Left ventricle myocardium inferior (tissue), 1 donor: ENCODE results near the gene SEMG2. TPM values are rescaled to one million over a fixed set of nuclear protein-coding genes. Genes with fewer than 3 reads are reported as not detected.

Experiments used
- DNase-seq: peaks from one replicate; pipeline ENCODE4 v3.0.0-alpha.2; 2020
- H3K27ac ChIP-seq: fragments of 200-600 bp; replicated peaks from 2 replicates; pipeline ENCODE4 v1.8.0; 2021
- H3K27me3 ChIP-seq: fragments of 200-600 bp; 2 replicates; pipeline ENCODE4 v1.8.0; 2021; ENCODE audit warnings: low read depth
- H3K36me3 ChIP-seq: fragments of 200-600 bp; 2 replicates; pipeline ENCODE4 v1.8.0; 2021
- H3K4me1 ChIP-seq: fragments of 200-600 bp; 2 replicates; pipeline ENCODE4 v1.8.0; 2021
- H3K4me3 ChIP-seq: fragments of 200-600 bp; 2 replicates; pipeline ENCODE4 v1.8.0; 2021; ENCODE audit warnings: mild to moderate bottlenecking, moderate library complexity
- H3K9me3 ChIP-seq: fragments of 200-600 bp; replicated peaks from 2 replicates; pipeline ENCODE4 v1.8.0; 2021
- intact Hi-C: fragments of 100-400 bp; cut with micrococcal nuclease; formaldehyde crosslinking; loops from one replicate; pipeline ENCODE4 v1.11.0; 2022
- total RNA-seq: library from RNA; stranded (reverse); fragmentation: NEBNext Ultra II Directional; extraction: Animal tissue kit (Norgen Biotek cat#: 25700); gene quantifications from one replicate; pipeline ENCODE4 v1.2.1, GENCODE V29; 2021
- TF ChIP-seq, protein P1 (sequence below): fragments of 200-600 bp; IDR thresholded peaks from 2 replicates; pipeline ENCODE4 v1.8.0; 2021; ENCODE audit warnings: antibody characterized with exemption, mild to moderate bottlenecking, borderline replicate concordance
- donor health status: DM: no; HTN: yes; CAD: no; lungs with severe emphysema.

Gene SEMG2
- total RNA-seq, 1 donor from 2014 or later = not detected

- H3K4me1 ChIP-seq = no peaks in the 10 kb centered on the region
- TF ChIP-seq, protein P1, sequence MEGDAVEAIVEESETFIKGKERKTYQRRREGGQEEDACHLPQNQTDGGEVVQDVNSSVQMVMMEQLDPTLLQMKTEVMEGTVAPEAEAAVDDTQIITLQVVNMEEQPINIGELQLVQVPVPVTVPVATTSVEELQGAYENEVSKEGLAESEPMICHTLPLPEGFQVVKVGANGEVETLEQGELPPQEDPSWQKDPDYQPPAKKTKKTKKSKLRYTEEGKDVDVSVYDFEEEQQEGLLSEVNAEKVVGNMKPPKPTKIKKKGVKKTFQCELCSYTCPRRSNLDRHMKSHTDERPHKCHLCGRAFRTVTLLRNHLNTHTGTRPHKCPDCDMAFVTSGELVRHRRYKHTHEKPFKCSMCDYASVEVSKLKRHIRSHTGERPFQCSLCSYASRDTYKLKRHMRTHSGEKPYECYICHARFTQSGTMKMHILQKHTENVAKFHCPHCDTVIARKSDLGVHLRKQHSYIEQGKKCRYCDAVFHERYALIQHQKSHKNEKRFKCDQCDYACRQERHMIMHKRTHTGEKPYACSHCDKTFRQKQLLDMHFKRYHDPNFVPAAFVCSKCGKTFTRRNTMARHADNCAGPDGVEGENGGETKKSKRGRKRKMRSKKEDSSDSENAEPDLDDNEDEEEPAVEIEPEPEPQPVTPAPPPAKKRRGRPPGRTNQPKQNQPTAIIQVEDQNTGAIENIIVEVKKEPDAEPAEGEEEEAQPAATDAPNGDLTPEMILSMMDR = no peak
Observed at GRCh38 chr20:45263556-45264266, 42.5 kb downstream of the SEMG2 start.

DNA sequence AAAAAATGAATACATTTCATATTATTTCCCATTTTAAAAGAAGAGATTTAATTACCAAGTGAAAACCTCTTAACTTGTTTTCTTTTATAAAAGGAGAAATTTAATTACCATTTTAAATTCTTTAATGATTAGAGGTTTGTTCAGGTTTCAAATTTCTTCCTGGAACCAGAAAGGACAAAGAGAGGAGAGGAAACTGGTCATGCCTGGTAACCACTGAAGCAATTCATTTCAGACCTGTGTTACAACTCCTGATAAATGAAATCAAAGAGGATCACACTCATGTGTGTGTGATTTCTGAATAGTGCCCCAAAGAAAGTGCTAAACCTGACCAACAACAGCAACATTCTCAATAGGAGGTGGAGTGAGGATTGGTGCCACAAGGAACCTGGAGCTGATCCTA lies 45.8 kb downstream of the SEMG2 start:
- Histone ChIP-seq H3K4me3 (no peak overlapping the region), H3K9me3 (no peaks in the 10 kb centered on the region), H3K27ac (no peak overlapping the region), H3K36me3 (no peaks in the 10 kb centered on the region), H3K4me1 (no peaks in the 10 kb centered on the region), H3K27me3 (peaks cover 49% of the 10 kb centered on the region)
- no peak for DNase-seq
- intact Hi-C loops = no loop called here
- TF ChIP-seq, protein P1 = no peak

More at GRCh38 chr20:45263556-45264266, 42.5 kb downstream of the SEMG2 start:
- Histone ChIP-seq H3K27me3 (peaks cover 59% of the 10 kb centered on the region), H3K27ac (no peak overlapping the region), H3K4me3 (no peak overlapping the region), H3K9me3 (no peaks in the 10 kb centered on the region), H3K36me3 (no peaks in the 10 kb centered on the region)
- intact Hi-C loops = no loop called here
- no peak for DNase-seq

GRCh38 chr20:45268531-45268930 lies 47.4 kb downstream of the SEMG2 start:
- Histone ChIP-seq H3K9me3 (no peaks in the 10 kb centered on the region), H3K27me3 (peaks cover 48% of the 10 kb centered on the region), H3K27ac (no peak overlapping the region), H3K4me1 (no peaks in the 10 kb centered on the region), H3K36me3 (no peaks in the 10 kb centered on the region), H3K4me3 (no peak overlapping the region)
- TF ChIP-seq, protein P1 = no peak
- DNase-seq = no peak
- intact Hi-C loops = no loop called here

DNA sequence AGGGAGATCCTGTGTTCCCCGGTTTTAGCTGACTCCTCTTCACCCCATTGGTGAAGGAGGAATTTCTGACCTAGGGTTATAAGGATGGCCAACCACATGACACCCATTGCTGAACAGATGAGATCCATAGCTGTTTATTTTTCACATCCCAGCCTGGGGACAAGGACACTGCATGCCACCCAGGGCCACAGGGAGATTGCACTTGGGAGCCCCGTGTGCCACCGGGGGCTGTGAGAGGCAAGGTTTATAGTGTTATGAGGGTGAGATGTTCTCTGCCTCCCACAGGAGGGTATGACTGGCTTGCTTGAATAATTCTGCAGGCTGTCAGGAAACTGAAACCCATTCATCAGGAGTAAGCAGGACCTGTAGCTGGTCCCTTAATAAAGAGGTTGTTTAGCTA lies 47.9 kb downstream of the SEMG2 start:
- TF ChIP-seq, protein P1 = no peak
- no peaks in the 10 kb centered on the region for H3K4me1 ChIP-seq
- peaks cover 48% of the 10 kb centered on the region for H3K27me3 ChIP-seq
- no peak overlapping the region for H3K27ac ChIP-seq
- no peaks in the 10 kb centered on the region for H3K36me3 ChIP-seq
- no peaks in the 10 kb centered on the region for H3K9me3 ChIP-seq
- intact Hi-C loops = no loop called here
- DNase-seq = no peak
- no peak overlapping the region for H3K4me3 ChIP-seq

GRCh38 chr20:45269754-45270270 lies 48.6 kb downstream of the SEMG2 start:
- no peak overlapping the region for H3K4me3 ChIP-seq
- no peaks in the 10 kb centered on the region for H3K4me1 ChIP-seq
- peaks cover 55% of the 10 kb centered on the region for H3K27me3 ChIP-seq
- H3K27ac ChIP-seq = no peak overlapping the region
- intact Hi-C loops = no loop called here
- no peak for DNase-seq
- H3K36me3 ChIP-seq = no peaks in the 10 kb centered on the region
- TF ChIP-seq, protein P1 = no peak
- H3K9me3 ChIP-seq = no peaks in the 10 kb centered on the region

Other genes with a start within 250 kb of the SEMG2 start
- gene KCNS1, start 120.2 kb upstream of the SEMG2 start, total RNA-seq = 0.14 TPM
- gene WFDC5, start 106.2 kb upstream of the SEMG2 start, total RNA-seq = not detected
- not detected for gene WFDC12, start 96.9 kb upstream of the SEMG2 start, total RNA-seq
- not detected for gene PI3, start 46.5 kb upstream of the SEMG2 start, total RNA-seq
- gene SEMG1, start 14.3 kb upstream of the SEMG2 start, total RNA-seq = not detected
- 1.8 TPM for gene SLPI, start 33.2 kb downstream of the SEMG2 start, total RNA-seq
- not detected for gene RBPJL, start 85.5 kb downstream of the SEMG2 start, total RNA-seq
- not detected for gene MATN4, start 86.9 kb downstream of the SEMG2 start, total RNA-seq
- gene SDC4, start 127.1 kb downstream of the SEMG2 start, total RNA-seq = 77.4 TPM
- gene SYS1, start 141.8 kb downstream of the SEMG2 start, total RNA-seq = 20.8 TPM
- gene TP53TG5, start 157.0 kb downstream of the SEMG2 start, total RNA-seq = 0.80 TPM
- 362 TPM for gene DBNDD2, start 186.9 kb downstream of the SEMG2 start, total RNA-seq
- gene PIGT, start 194.8 kb downstream of the SEMG2 start, total RNA-seq = 126 TPM
- not detected for gene WFDC2, start 248.4 kb downstream of the SEMG2 start, total RNA-seq